K562 (cell line): ENCODE results near the gene NOL4L. TPM values are rescaled to one million over a fixed set of nuclear protein-coding genes. Genes with fewer than 3 reads are reported as not detected.
A peak's percentile ranks its signal among the peaks of the same experiment; 100 is the strongest.

ENCODE experiments used
- ARNT ChIP-seq, 2 experiments: fragments of 450-650 bp; IDR thresholded peaks; 2 replicates each; pipeline ENCODE4 v1.6.1; 2016; ENCODE audit warnings: mild to moderate bottlenecking in 1 of 2
- ATF1 ChIP-seq, 2 experiments: fragments of 450-650 bp in 1 of 2; IDR thresholded peaks; 2 replicates each; pipeline ENCODE4 v1.6.1; 2016; ENCODE audit warnings: missing compliant biosample characterization in 1 of 2, missing genetic modification characterization in 1 of 2
- CSDE1 ChIP-seq, 2 experiments: fragments of 450-650 bp; IDR thresholded peaks; 2 replicates each; pipeline ENCODE4 v1.6.1; 2016; ENCODE audit warnings: mild to moderate bottlenecking in 1 of 2
- FOXJ3 ChIP-seq: sonication (generic); formaldehyde crosslinking; IDR thresholded peaks from 2 replicates; pipeline ENCODE4 v1.4.0; 2020; ENCODE audit warnings: mild to moderate bottlenecking, missing genetic modification reagents
- HEY1 ChIP-seq: fragments of 250-450 bp; sonication (Bioruptor Pico); IDR thresholded peaks from 2 replicates; pipeline ENCODE4 v1.5.0; 2020; ENCODE audit warnings: mild to moderate bottlenecking, moderate library complexity, borderline replicate concordance
- HINFP ChIP-seq: fragments of 450-650 bp; conservative IDR thresholded peaks from 2 replicates; pipeline ENCODE4 v1.6.1; 2016; ENCODE audit warnings: missing genetic modification characterization, low read depth, mild to moderate bottlenecking, control low read depth, missing compliant biosample characterization
- HMBOX1 ChIP-seq: sonication (generic); IDR thresholded peaks from 2 replicates; pipeline ENCODE4 v1.6.1; 2016
- HOMEZ ChIP-seq: fragments of 250-450 bp; sonication (Bioruptor Pico); IDR thresholded peaks from 2 replicates; pipeline ENCODE4 v1.4.0; 2020; ENCODE audit warnings: mild to moderate bottlenecking, moderate library complexity
- MEIS2 ChIP-seq: fragments of 450-650 bp; IDR thresholded peaks from 2 replicates; pipeline ENCODE4 v1.6.1; 2014; ENCODE audit warnings: mild to moderate bottlenecking; ENCODE audit not compliant: partially characterized antibody
- NFXL1 ChIP-seq: fragments of 450-650 bp; formaldehyde crosslinking; IDR thresholded peaks from 2 replicates; pipeline ENCODE4 v1.4.0; 2021; ENCODE audit warnings: mild to moderate bottlenecking
- PHB ChIP-seq: fragments of 250-450 bp; sonication (Bioruptor Pico); IDR thresholded peaks from 2 replicates; pipeline ENCODE4 v1.5.0; 2021
- POLR2B ChIP-seq: fragments of 450-650 bp; IDR thresholded peaks from 2 replicates; pipeline ENCODE4 v1.6.1; 2018; ENCODE audit warnings: low read depth; ENCODE audit not compliant: partially characterized antibody
- RBM25 ChIP-seq: fragments of 200-400 bp; formaldehyde crosslinking; IDR thresholded peaks from 2 replicates; pipeline ENCODE4 v1.6.1; 2018; ENCODE audit warnings: low read length, low read depth, moderate library complexity; ENCODE audit not compliant: severe bottlenecking
- SMARCA4 ChIP-seq: fragments of 450-650 bp; IDR thresholded peaks from 2 replicates; pipeline ENCODE4 v1.6.1; 2016
- TRIM24 ChIP-seq, 2 experiments: fragments of 450-650 bp; IDR thresholded peaks; 2 replicates each; pipeline ENCODE4 v1.6.1; 2016
- ZBTB1 ChIP-seq: sonication (generic); formaldehyde crosslinking; IDR thresholded peaks from 2 replicates; pipeline ENCODE4 v1.8.1; 2023; ENCODE audit warnings: missing genetic modification reagents, low read depth, mild to moderate bottlenecking, borderline replicate concordance
- ZFP1 ChIP-seq: fragments of 450-650 bp; formaldehyde crosslinking; IDR thresholded peaks from 2 replicates; pipeline ENCODE4 v1.4.0; 2020; ENCODE audit warnings: mild to moderate bottlenecking, mixed read lengths
- ZFP91 ChIP-seq: sonication (generic); formaldehyde crosslinking; IDR thresholded peaks from 2 replicates; pipeline ENCODE4 v1.8.0; 2022; ENCODE audit warnings: mild to moderate bottlenecking, missing genetic modification reagents
- ZNF184 ChIP-seq: sonication (generic); formaldehyde crosslinking; IDR thresholded peaks from 2 replicates; pipeline ENCODE4 v1.5.0; 2020; ENCODE audit warnings: missing genetic modification reagents
- ZNF512 ChIP-seq: IDR thresholded peaks from 2 replicates; pipeline ENCODE4 v1.6.1; 2016; ENCODE audit warnings: missing genetic modification characterization, missing compliant biosample characterization
- ZNF830 ChIP-seq: fragments of 250-450 bp; sonication (Bioruptor Pico); IDR thresholded peaks from 2 replicates; pipeline ENCODE4 v1.5.0; 2021; ENCODE audit warnings: mild to moderate bottlenecking
- ZSCAN32 ChIP-seq: fragments of 450-650 bp; formaldehyde crosslinking; IDR thresholded peaks from 2 replicates; pipeline ENCODE4 v1.4.0; 2020; ENCODE audit warnings: mild to moderate bottlenecking, moderate library complexity
- polyA plus RNA-seq, 8 experiments: library from polyadenylated mRNA; depleted of rRNA in 4 of 8; stranded (reverse) in 5 of 8; unstranded in 3 of 8; fragments of >200 nt; fragmentation: Nextera tagmentation in 2 of 8; fragmentation: Illumina TruSeq in 1 of 8; extraction: Ambion mirVana in 2 of 8; extraction: Trizol in 1 of 8; gene quantifications; 2 replicates each; pipeline versions ENCODE4 v1.2.1 to v1.2.3, GENCODE V29; 2011 to 2014; ENCODE audit warnings: inconsistent platforms in 1 of 8, missing spikeins in 1 of 8
- total RNA-seq, 7 experiments: library from RNA; depleted of rRNA in 6 of 7; stranded (reverse); fragments of >200 nt in 6 of 7; fragmentation: Illumina TruSeq in 2 of 7; extraction: Trizol in 2 of 7; gene quantifications; 2 replicates each; pipeline versions ENCODE4 v1.2.1 to v1.2.3, GENCODE V29; 2011 to 2021; ENCODE audit warnings: low replicate concordance in 1 of 7

NOL4L gene
- total and polyA plus RNA-seq, 9 of the 15 experiments (the other 6 are each of a cell fraction or from before 2014, with no cell fraction given) = 5.1 to 36.2 (median 13.6) TPM

- TF ChIP-seq ZNF184 (CRISPR knock-in tag) = no peak
- no peak for TF ChIP-seq ZFP1 (CRISPR knock-in tag)
- no peak for TF ChIP-seq ZNF512 (tag)
- no peak for TF ChIP-seq TRIM24 (IDR thresholded peaks at IDR 0.05)
- TF ChIP-seq HOMEZ (CRISPR knock-in tag) = 0 out of 2 replicates have a peak, but pooled peaks have one; percentile 5
- peak; percentile 78 for TF ChIP-seq RBM25
- TF ChIP-seq ZBTB1 = no peak
- no peak for TF ChIP-seq CSDE1 (IDR thresholded peaks at IDR 0.05)
- no peak for TF ChIP-seq NFXL1
- no peak for TF ChIP-seq MEIS2
- TF ChIP-seq ATF1 (CRISPR knock-in tag; IDR thresholded peaks at IDR 0.05) = no peak
- no peak for TF ChIP-seq ATF1 (tag; IDR thresholded peaks at IDR 0.05)
- TF ChIP-seq ZNF830 (CRISPR knock-in tag) = no peak
- no peak for TF ChIP-seq FOXJ3 (CRISPR knock-in tag)
- no peak for TF ChIP-seq SMARCA4
- TF ChIP-seq HMBOX1 = no peak
- no peak for TF ChIP-seq ZFP91 (CRISPR knock-in tag)
- no peak for TF ChIP-seq ZSCAN32 (CRISPR knock-in tag)
- TF ChIP-seq HINFP (tag) = no peak
- no peak for TF ChIP-seq HEY1 (CRISPR knock-in tag)
- no peak for TF ChIP-seq PHB (CRISPR knock-in tag)
- peak in 1 of 2 experiments; percentile 26; a peak in 2 of 4 replicates for TF ChIP-seq ARNT (IDR thresholded peaks at IDR 0.05)
- TF ChIP-seq POLR2B = peak; percentile 96
Measured at GRCh38 chr20:32632461-32633354, 47.6 kb upstream of the NOL4L start (continued).
